HG03135 (cell line): Measurements from ENCODE around the gene PDS5B.
"Not testable (repeated sequence)": the region's sequence is repeated elsewhere in the genome, so short reads cannot be mapped to it uniquely, and the experiment has no call there.

Source experiments
- ATAC-seq: cut with Tn5 transposase; IDR thresholded peaks from one replicate; pipeline ENCODE4 v1.9.1; 2021; ENCODE audit warnings: mild to moderate bottlenecking, moderate library complexity; ENCODE audit not compliant: unreplicated experiment

Gene PDS5B

GRCh38 chr13:32723987-32724386 is 137.7 kb downstream of the PDS5B start:
- ATAC-seq = no peak

DNA sequence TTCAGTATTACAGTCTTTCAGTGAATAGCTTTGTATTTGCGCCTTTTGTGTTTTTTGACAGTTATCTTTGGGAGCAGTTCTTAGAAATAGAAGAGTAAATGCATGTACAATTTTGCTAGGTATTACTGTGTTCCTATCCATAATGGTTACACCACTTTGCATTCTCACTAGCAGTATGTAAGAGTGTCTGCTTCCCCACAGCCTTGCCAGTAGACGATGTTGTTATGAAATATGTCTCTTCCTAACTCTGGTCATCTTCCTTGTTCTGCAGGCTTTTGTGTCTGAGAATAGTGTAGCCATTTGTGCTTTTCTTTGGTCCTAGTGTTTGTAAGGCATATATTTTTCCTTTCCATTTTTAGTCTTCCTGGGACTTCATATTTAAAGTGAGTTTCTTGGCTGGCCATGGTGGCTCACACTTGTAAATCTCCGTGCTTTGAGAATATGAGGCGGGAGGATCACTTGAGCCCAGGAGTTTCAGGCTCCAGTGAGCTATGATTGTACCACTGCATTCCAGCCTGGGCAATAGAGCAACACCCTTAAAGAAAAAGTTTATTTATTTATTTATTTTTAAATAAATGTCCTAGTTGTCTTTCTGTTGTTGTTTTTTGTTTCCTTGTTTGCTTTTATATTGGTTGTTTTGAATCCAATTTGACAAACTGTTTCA is 140.3 kb downstream of the PDS5B start:
- no peak for ATAC-seq

- ATAC-seq = no peak
These were observed 142.1 kb downstream of the PDS5B start for GRCh38 chr13:32728327-32728726.

DNA sequence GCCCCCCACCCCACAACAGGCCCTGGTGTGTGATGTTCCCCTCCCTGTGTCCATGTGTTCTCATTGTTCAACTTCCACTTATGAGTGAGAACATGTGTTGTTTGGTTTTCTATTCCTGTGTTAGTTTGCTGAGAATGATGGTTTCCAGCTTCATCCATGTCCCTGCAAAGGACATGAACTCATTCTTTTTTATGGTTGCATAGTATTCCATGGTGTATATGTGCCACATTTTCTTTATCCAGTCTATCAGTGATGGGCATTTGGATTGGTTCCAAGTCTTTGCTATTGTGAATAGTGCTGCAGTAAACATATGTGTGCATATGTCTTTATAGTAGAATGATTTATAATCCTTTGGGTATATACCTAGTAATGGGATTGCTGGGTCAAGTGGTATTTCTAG is 142.8 kb downstream of the PDS5B start:
- not testable (repeated sequence) for ATAC-seq

DNA sequence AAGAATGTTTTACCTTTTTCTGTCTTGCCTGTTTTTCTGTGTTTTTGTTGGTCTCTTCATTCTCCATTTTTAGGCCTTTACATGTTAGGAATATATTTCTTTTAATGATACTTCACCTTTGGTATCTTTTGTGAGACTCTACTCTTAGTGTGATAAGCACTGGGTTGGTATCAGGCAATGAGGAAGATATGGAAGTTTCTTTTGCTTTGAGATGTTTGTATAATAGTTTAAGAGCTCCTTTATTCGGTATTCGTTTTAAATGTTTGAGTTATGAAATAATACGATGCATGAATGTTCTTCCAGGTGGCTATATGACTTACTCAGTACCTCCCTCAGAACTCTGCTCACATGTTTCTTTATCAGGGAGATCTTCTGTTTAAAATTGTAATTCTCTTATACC is 144.8 kb downstream of the PDS5B start:
- no peak for ATAC-seq

GRCh38 chr13:32731576-32731975 is 145.3 kb downstream of the PDS5B start:
- no peak for ATAC-seq

DNA sequence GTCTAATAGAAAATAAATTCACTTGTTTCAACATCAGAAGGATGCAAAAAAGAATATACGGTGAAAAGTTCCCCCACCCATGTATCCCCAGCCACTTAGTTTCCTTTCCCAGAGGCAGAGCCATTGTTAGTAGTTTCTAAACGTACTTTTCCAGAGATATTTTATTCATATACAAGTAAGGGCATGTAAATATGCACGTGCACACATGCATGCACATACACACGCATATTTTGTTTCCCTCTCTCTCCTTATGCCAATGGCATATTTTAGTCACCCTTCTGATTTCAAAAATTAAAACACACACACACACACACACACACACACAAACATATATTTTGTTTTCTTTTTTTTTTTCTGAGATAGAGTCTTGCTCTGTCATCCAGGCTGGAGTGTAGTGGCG is 147.4 kb downstream of the PDS5B start:
- no peak for ATAC-seq

GRCh38 chr13:32734511-32734910 is 148.3 kb downstream of the PDS5B start:
- ATAC-seq = no peak

GRCh38 chr13:32735859-32736258 is 149.6 kb downstream of the PDS5B start:
- ATAC-seq = no peak

DNA sequence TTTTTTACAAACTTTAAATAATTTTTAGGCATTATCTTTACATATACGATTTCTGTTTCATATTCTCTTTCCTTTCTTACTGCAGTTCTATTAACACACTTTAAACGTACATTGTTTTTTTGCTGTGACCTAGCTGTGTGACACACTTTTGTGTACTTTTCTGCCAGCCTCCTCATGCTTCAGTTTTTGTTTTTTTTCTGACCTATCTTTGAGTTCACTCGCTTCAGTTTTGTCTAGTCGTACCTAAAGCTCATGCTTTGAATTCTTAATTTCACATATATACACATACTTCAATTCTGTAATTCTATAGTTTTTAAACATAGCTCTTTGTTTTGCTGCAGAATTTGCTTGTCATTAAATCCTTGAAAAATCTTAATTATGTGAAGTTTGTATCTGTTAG is 150.4 kb downstream of the PDS5B start:
- no peak for ATAC-seq

- peak; percentile 63 for ATAC-seq
These were observed 150.9 kb downstream of the PDS5B start for GRCh38 chr13:32737111-32737571.

DNA sequence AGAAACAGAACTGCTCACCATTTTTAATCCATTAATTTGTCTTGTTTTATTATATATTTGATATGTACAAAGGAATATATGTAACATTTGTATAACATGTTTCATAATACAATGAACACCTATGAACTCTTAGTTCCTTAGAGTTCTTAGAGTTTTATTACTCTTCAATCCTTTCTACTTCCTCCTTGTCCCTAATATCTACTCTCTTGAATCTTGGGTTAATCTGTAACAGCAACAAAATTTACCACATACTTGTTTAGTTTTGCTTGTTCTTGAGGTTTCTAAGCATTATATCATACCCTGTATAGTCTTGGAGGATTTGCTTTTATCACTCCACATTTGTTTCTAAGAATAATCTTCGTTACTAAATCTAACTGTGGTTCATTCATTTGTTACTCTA is 151.4 kb downstream of the PDS5B start:
- peak; percentile 79 for ATAC-seq

DNA sequence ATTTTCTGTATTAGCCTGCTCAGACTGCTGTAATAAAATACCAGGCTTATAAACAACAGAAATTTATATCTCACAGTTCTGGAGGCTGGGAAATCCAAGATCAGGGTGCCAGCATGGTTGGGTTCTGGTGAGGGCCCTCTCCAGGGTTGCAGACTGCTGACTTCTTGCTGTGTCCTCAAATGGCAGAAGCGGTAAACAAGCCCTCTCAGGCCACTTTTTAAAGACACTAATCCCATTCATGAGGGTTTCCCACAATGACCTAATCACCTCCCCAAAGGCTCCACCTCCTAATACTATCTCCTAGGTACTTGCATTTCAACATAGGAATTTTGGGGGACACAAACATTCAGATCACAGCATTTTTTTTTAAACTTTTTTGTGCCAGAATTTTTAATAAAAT is 159.3 kb downstream of the PDS5B start:
- no peak for ATAC-seq

- no peak for ATAC-seq
These were observed 160.2 kb downstream of the PDS5B start for GRCh38 chr13:32746474-32746873.

DNA sequence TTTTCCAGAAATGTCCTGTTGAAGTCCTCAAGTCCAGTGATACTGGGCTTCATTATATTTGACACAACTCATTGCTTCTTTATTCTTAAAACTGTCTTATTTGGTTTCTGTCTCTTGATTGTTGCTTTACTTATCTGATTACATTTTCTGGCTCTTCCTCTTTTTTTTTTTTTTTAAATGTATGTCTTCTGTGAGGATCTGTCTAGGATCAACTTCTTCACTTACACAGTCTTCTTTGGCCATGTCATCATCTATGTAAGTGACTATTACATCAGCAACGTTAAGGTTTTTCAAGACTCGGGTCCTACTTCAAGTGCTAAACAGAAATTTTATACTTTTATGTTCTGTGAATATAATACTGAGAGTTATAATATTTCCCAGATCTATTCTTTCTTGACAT is 162.1 kb downstream of the PDS5B start:
- ATAC-seq = no peak

- ATAC-seq = peak; percentile 49
These were observed 165.1 kb downstream of the PDS5B start for GRCh38 chr13:32751340-32751739.

- no peak for ATAC-seq
These were observed 166.1 kb downstream of the PDS5B start for GRCh38 chr13:32752311-32752710.

DNA sequence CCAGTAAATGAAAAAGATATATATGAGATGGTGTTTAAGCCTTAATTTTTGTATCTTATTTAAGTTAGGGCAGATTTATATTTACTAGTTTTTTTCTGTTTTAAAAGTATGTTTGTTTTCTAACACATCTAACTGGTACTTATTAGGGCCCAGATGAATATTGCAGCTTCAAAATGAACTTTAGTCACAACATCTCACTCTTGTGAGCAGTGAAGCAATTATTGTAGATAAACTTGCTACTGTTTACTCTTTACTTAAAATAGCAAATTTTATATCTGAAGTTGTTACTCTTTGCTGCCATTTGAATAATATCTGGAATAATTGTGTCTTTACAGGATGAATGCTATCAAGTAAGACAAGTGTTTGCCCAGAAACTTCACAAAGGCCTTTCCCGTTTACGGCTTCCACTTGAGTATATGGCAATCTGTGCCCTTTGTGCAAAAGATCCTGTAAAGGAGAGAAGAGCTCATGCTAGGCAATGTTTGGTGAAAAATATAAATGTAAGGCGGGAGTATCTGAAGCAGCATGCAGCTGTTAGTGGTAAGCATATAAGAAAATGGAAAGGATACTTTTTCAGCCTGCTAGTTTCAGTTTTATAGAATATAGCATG is 166.8 kb downstream of the PDS5B start:
- no peak for ATAC-seq

DNA sequence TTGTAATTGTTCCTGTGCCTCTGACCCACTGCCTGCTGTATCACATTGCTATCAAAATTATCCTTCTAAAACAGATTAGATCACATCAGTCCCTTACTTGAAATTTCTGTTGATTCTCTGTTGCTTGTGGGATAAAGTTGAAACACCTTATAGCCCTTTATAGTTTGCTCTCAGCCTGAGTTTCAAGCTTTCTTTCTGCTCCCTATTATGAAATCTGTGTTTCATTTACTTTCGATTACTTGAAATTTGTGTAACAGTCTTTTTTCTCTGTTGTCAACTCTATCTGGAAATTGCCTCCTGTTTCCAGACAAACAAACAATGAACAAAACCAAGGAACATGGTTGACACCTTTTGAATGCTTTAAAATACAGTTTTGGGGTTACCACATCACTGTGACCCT is 167.9 kb downstream of the PDS5B start:
- no peak for ATAC-seq

GRCh38 chr13:32759152-32759551 is 172.9 kb downstream of the PDS5B start:
- no peak for ATAC-seq

GRCh38 chr13:32761472-32761871 is 175.2 kb downstream of the PDS5B start:
- no peak for ATAC-seq

DNA sequence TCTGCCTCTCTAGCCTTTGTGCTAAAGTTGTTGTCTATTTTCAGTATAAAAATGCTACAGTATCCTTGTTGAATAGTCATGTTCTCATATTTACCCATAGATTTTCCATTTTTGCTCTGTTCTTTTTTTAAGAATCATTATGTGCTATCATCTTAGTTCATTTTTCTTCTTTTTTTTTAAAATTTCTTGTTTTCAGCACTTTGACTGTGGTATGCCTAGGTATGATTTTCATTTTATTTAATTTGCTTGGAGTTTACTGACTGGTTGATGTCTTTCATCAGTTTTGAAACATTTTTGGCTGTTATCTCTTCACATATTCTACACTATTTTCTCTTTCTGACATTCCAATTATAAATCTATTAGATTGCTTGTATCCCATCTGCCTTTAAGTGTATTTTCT is 192.9 kb downstream of the PDS5B start:
- no peak for ATAC-seq

DNA sequence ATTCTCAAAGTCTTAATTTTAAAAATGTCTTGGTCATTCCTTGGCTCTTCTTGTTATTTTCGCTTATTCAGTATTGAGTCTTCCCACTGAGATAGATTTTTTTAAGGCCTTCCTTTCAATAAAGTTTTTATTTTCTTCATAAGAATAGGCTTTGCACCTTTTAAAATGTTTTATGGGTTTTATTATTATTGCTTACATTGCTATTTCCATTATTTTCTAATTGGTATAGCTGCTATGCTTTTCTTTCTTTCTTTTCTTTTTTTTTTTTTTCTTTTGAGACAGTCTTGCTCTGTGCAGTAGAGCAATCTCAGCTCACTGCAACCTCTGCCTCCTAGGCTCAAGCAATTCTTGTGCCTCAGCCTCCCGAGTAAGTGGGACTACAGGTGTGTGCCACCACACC is 195.7 kb downstream of the PDS5B start:
- ATAC-seq = no peak
